Calu3 (cell line): ENCODE results near the gene UNC45B. TPM values are rescaled to one million over a fixed set of nuclear protein-coding genes. Genes with fewer than 3 reads are reported as not detected.

ENCODE experiments used
- Bru-seq: library from RNA; stranded (reverse); fragments of 400-500 nt; gene quantifications from one replicate; lab custom pipeline; 2021; lab: Mats Ljungman, UMichigan
- BruChase-seq, 2 experiments: library from RNA; stranded (reverse); fragments of 400-500 nt; gene quantifications; one replicate each; lab custom pipeline; 2021; lab: Mats Ljungman, UMichigan
- BruUV-seq: library from RNA; stranded (reverse); fragments of 400-500 nt; replicated peaks from 2 replicates; lab custom pipeline; 2021; lab: Mats Ljungman, UMichigan
- CTCF ChIA-PET: fragments of 300-600 bp; sonication (Branson Sonifier 250); formaldehyde crosslinking; loops from one replicate; lab custom pipeline; 2022; ENCODE audit warnings: antibody characterized with exemption; lab: Charles Lee
- DNase-seq: peaks from one replicate; pipeline ENCODE4 v3.0.0; 2022
- H3K27ac Mint-ChIP-seq: one replicate; pipeline ENCODE4 v1.8.0; 2022; ENCODE audit warnings: mixed read lengths; ENCODE audit not compliant: unreplicated experiment
- H3K27me3 Mint-ChIP-seq: one replicate; pipeline ENCODE4 v1.8.0; 2022; ENCODE audit warnings: mixed read lengths; ENCODE audit not compliant: unreplicated experiment
- H3K36me3 Mint-ChIP-seq: one replicate; pipeline ENCODE4 v1.8.0; 2022; ENCODE audit warnings: mild to moderate bottlenecking, moderate library complexity, mixed read lengths; ENCODE audit not compliant: insufficient read depth, unreplicated experiment
- H3K4me1 Mint-ChIP-seq: one replicate; pipeline ENCODE4 v1.8.0; 2022; ENCODE audit warnings: mild to moderate bottlenecking, low read depth, mixed read lengths; ENCODE audit not compliant: unreplicated experiment
- H3K4me3 Mint-ChIP-seq: one replicate; pipeline ENCODE4 v1.8.0; 2022; ENCODE audit warnings: mild to moderate bottlenecking, low read depth, moderate library complexity, mixed read lengths; ENCODE audit not compliant: unreplicated experiment
- H3K9me3 Mint-ChIP-seq: one replicate; pipeline ENCODE4 v1.8.0; 2022; ENCODE audit warnings: low read depth, mixed read lengths; ENCODE audit not compliant: unreplicated experiment
- CTCF ChIP-seq: fragments of 200-600 bp; IDR thresholded peaks from one replicate; pipeline ENCODE4 v1.8.0; 2022; ENCODE audit warnings: antibody characterized with exemption; ENCODE audit not compliant: unreplicated experiment
- intact Hi-C: fragments of 100-400 bp; cut with micrococcal nuclease; formaldehyde crosslinking; loops from one replicate; pipeline ENCODE4 v1.10.0; 2022; ENCODE audit not compliant: unreplicated experiment
- long read RNA-seq: library from polyadenylated mRNA; stranded (forward); transcript quantifications from one replicate; pipeline ENCODE4 v2.0.0, GENCODE V29; 2022
- total RNA-seq: library from RNA; stranded (reverse); gene quantifications from 2 replicates; pipeline ENCODE4 v1.2.3, GENCODE V29; 2022

UNC45B gene
- not detected in 2 replicates for total RNA-seq
- Bru-seq, nascent RNA, result not detected
- BruChase-seq, experiment 1, labeled RNA remaining after a 6-hour chase, result not detected
- not detected for BruChase-seq, experiment 2, labeled RNA remaining after a 2-hour chase
- long read RNA-seq, result 0 reads

GRCh38 chr17:35147375-35147905 is at the start of gene UNC45B:
TSS of gene UNC45B (plus strand) at chr17:35147817. CDS start at chr17:35148264, 447 bp downstream.
- H3K27me3 Mint-ChIP-seq, result peaks cover 57% of the 10 kb centered on the region
- BruUV-seq, result no TSS peak
- DNase-seq, result no peak
- no peak within 1 kb of the TSS for H3K27ac Mint-ChIP-seq
- CTCF ChIA-PET, result no interaction called here
- H3K9me3 Mint-ChIP-seq, result no peaks in the 10 kb centered on the region
- intact Hi-C loops, result no loop called here
- no peak within 1 kb of the TSS for H3K4me3 Mint-ChIP-seq
- no peak for TF ChIP-seq CTCF
- no peaks in the 10 kb centered on the region for H3K4me1 Mint-ChIP-seq
- peaks cover 7% of the 10 kb centered on the region for H3K36me3 Mint-ChIP-seq

- BruUV-seq, result no TSS peak
- Mint-ChIP-seq H3K27ac (no peak overlapping the region), H3K27me3 (no peaks in the 10 kb centered on the region), H3K9me3 (no peaks in the 10 kb centered on the region), H3K4me3 (no peak overlapping the region), H3K36me3 (no peaks in the 10 kb centered on the region), H3K4me1 (no peaks in the 10 kb centered on the region)
- CTCF ChIA-PET, result no interaction called here
- no peak for DNase-seq
- no peak for TF ChIP-seq CTCF
- intact Hi-C loops, result no loop called here
These were observed 47.7 kb upstream of the UNC45B start for GRCh38 chr17:35099908-35100307.

- no peak overlapping the region for H3K4me3 Mint-ChIP-seq
- no peak overlapping the region for H3K27ac Mint-ChIP-seq
- no peaks in the 10 kb centered on the region for H3K36me3 Mint-ChIP-seq
- no TSS peak for BruUV-seq
- TF ChIP-seq CTCF, result no peak
- intact Hi-C loops, result no loop called here
- no peaks in the 10 kb centered on the region for H3K4me1 Mint-ChIP-seq
- no peaks in the 10 kb centered on the region for H3K9me3 Mint-ChIP-seq
- DNase-seq, result no peak
- CTCF ChIA-PET, result no interaction called here
- H3K27me3 Mint-ChIP-seq, result no peaks in the 10 kb centered on the region
These were observed 46.6 kb upstream of the UNC45B start for GRCh38 chr17:35101036-35101435.

GRCh38 chr17:35101725-35102124 is 45.9 kb upstream of the UNC45B start:
- BruUV-seq, result no TSS peak
- no peaks in the 10 kb centered on the region for H3K27me3 Mint-ChIP-seq
- CTCF ChIA-PET, result no interaction called here
- H3K36me3 Mint-ChIP-seq, result no peaks in the 10 kb centered on the region
- no peak for DNase-seq
- no peak for TF ChIP-seq CTCF
- H3K9me3 Mint-ChIP-seq, result no peaks in the 10 kb centered on the region
- H3K27ac Mint-ChIP-seq, result no peak overlapping the region
- no peaks in the 10 kb centered on the region for H3K4me1 Mint-ChIP-seq
- intact Hi-C loops, result no loop called here
- H3K4me3 Mint-ChIP-seq, result no peak overlapping the region
